PC-3 (cell line): ENCODE measurements around the gene RPL12. TPM values are rescaled to one million over a fixed set of nuclear protein-coding genes. Genes with fewer than 3 reads are reported as not detected.

Experiments
- ATAC-seq: fragments of 200-7000 bp; cut with Tn5 transposase; 2 replicates; pipeline ENCODE4 v1.9.1; 2020; ENCODE audit warnings: mild to moderate bottlenecking, moderate library complexity
- BruUV-seq: library from RNA; stranded (reverse); fragments of 400-500 nt; replicated peaks from 2 replicates; lab custom pipeline; 2021; lab: Mats Ljungman, UMichigan
- CTCF ChIA-PET: fragments of 300-600 bp; sonication (Branson Sonifier 250); formaldehyde crosslinking; loops from one replicate; lab custom pipeline; 2022; ENCODE audit warnings: antibody characterized with exemption; lab: Charles Lee
- POLR2A ChIA-PET: fragments of 300-600 bp; sonication (Branson Sonifier 250); formaldehyde crosslinking; loops from one replicate; lab custom pipeline; 2022; ENCODE audit warnings: antibody characterized with exemption; ENCODE audit not compliant: unreplicated experiment; lab: Charles Lee
- DNase-seq: peaks from one replicate; pipeline ENCODE4 v3.0.0-alpha.2; 2015
- H2AFZ ChIP-seq: fragments of 300-600 bp; sonication (generic); 2 replicates; pipeline ENCODE4 v1.6.0; 2016; ENCODE audit warnings: antibody characterized with exemption, low read length
- H3F3A ChIP-seq: fragments of 300-600 bp; sonication (generic); one replicate; pipeline ENCODE4 v1.6.0; 2017; ENCODE audit warnings: antibody characterized with exemption, low read length, control low read depth, mild to moderate bottlenecking; ENCODE audit not compliant: unreplicated experiment
- H3K27ac ChIP-seq: fragments of 300-600 bp; sonication (generic); 2 replicates; pipeline ENCODE4 v1.5.1; 2016; ENCODE audit warnings: mild to moderate bottlenecking, low read length
- H3K27me3 ChIP-seq: fragments of 300-600 bp; sonication (generic); 2 replicates; pipeline ENCODE4 v1.6.1; 2016; ENCODE audit warnings: low read length, mixed read lengths
- H3K36me3 ChIP-seq: fragments of 300-600 bp; sonication (generic); 2 replicates; pipeline ENCODE4 v1.6.1; 2016; ENCODE audit warnings: low read depth, mixed run types, low read length, mixed read lengths
- H3K4me1 ChIP-seq: fragments of 300-600 bp; sonication (generic); 2 replicates; pipeline ENCODE4 v1.5.1; 2016; ENCODE audit warnings: low read length; ENCODE audit not compliant: insufficient read depth
- H3K4me2 ChIP-seq: fragments of 300-600 bp; sonication (generic); 2 replicates; pipeline ENCODE4 v1.6.0; 2016; ENCODE audit warnings: low read length
- H3K4me3 ChIP-seq: fragments of 300-600 bp; sonication (generic); 2 replicates; pipeline ENCODE4 v1.5.1; 2016; ENCODE audit warnings: mild to moderate bottlenecking, low read length, mixed read lengths
- H3K79me2 ChIP-seq: fragments of 300-600 bp; sonication (generic); 2 replicates; pipeline ENCODE4 v1.6.1; 2017; ENCODE audit warnings: low read length, mixed read lengths
- H3K9ac ChIP-seq: fragments of 300-600 bp; sonication (generic); 2 replicates; pipeline ENCODE4 v1.6.0; 2016; ENCODE audit warnings: mild to moderate bottlenecking, low read length
- H3K9me2 ChIP-seq: fragments of 300-600 bp; sonication (generic); replicated peaks from 2 replicates; pipeline ENCODE4 v1.6.1; 2016; ENCODE audit warnings: mixed run types, low read length, mixed read lengths
- H3K9me3 ChIP-seq: fragments of 300-600 bp; sonication (generic); 2 replicates; pipeline ENCODE4 v1.6.1; 2016; ENCODE audit warnings: low read length, mixed read lengths
- H4K20me1 ChIP-seq: fragments of 300-600 bp; sonication (generic); 2 replicates; pipeline ENCODE4 v1.6.1; 2016; ENCODE audit warnings: low read length, mixed read lengths
- CTCF ChIP-seq: fragments of 300-600 bp; sonication (generic); conservative IDR thresholded peaks from 2 replicates; pipeline ENCODE4 v1.5.1; 2017; ENCODE audit warnings: antibody characterized with exemption, low read depth, mild to moderate bottlenecking, low read length
- EZH2 ChIP-seq: fragments of 300-600 bp; sonication (generic); IDR thresholded peaks from one replicate; pipeline ENCODE4 v1.6.1; 2017; ENCODE audit warnings: antibody characterized with exemption, mild to moderate bottlenecking, low read length; ENCODE audit not compliant: unreplicated experiment
- EZH2phosphoT487 ChIP-seq: fragments of 300-600 bp; sonication (generic); IDR thresholded peaks from 2 replicates; pipeline ENCODE4 v1.6.1; 2018; ENCODE audit warnings: mild to moderate bottlenecking, antibody characterized with exemption, low read length, borderline replicate concordance
- intact Hi-C: fragments of 100-400 bp; cut with micrococcal nuclease; formaldehyde crosslinking; loops from 2 replicates; pipeline ENCODE4 v1.9.0; 2023
- total RNA-seq: library from RNA; depleted of rRNA; stranded (reverse); fragments of >200 nt; gene quantifications from 2 replicates; pipeline ENCODE4 v1.2.3, GENCODE V29; 2014

Gene RPL12
- total RNA-seq, 1 experiment from 2014 or later = 1,417 TPM

- ChIA-PET CTCF (no interaction called here), POLR2A (no interaction called here)
- no peaks in the 10 kb centered on the region for H3K9me3 ChIP-seq
- intact Hi-C loops = no loop called here
- no peak for TF ChIP-seq EZH2
- no peak for DNase-seq
- H3K4me2 ChIP-seq = no peak overlapping the region
- no peaks in the 10 kb centered on the region for H3F3A ChIP-seq
- H3K4me1 ChIP-seq = no peaks in the 10 kb centered on the region
- H3K79me2 ChIP-seq = no peaks in the 10 kb centered on the region
- H3K36me3 ChIP-seq = no peaks in the 10 kb centered on the region; the same call in 1 of the 2 replicates
- no peak for ATAC-seq
- H3K9ac ChIP-seq = no peak overlapping the region
- no peaks in the 10 kb centered on the region for H4K20me1 ChIP-seq
- H3K27ac ChIP-seq = no peak overlapping the region
- no peak overlapping the region for H2AFZ ChIP-seq
- H3K27me3 ChIP-seq = no peaks in the 10 kb centered on the region
- no TSS peak for BruUV-seq
- H3K4me3 ChIP-seq = no peak overlapping the region
- H3K9me2 ChIP-seq = no peaks in the 10 kb centered on the region
Observed at GRCh38 chr9:127405344-127406125, 45.7 kb downstream of the RPL12 start.

- Histone ChIP-seq H4K20me1 (no peaks in the 10 kb centered on the region), H3K27ac (no peak overlapping the region), H2AFZ (no peak overlapping the region), H3K36me3 (no peaks in the 10 kb centered on the region; the same call in 1 of the 2 replicates), H3K4me1 (no peaks in the 10 kb centered on the region), H3F3A (no peaks in the 10 kb centered on the region), H3K9me3 (no peaks in the 10 kb centered on the region), H3K9ac (no peak overlapping the region), H3K27me3 (no peaks in the 10 kb centered on the region), H3K4me2 (no peak overlapping the region), H3K9me2 (no peaks in the 10 kb centered on the region), H3K4me3 (no peak overlapping the region), H3K79me2 (no peaks in the 10 kb centered on the region)
- DNase-seq = no peak
- ChIA-PET CTCF (no interaction called here), POLR2A (no interaction called here)
- TF ChIP-seq CTCF (no peak), EZH2phosphoT487 (no peak), EZH2 (no peak)
- intact Hi-C loops = no loop called here
- no TSS peak for BruUV-seq
- no peak for ATAC-seq
Observed at GRCh38 chr9:127404631-127405030, 46.6 kb downstream of the RPL12 start.

- DNase-seq = no peak
- Histone ChIP-seq H3K9me3 (no peaks in the 10 kb centered on the region), H2AFZ (no peak overlapping the region), H3K27ac (no peak overlapping the region), H3K27me3 (no peaks in the 10 kb centered on the region), H3K9me2 (no peaks in the 10 kb centered on the region), H3K36me3 (no peaks in the 10 kb centered on the region; the same call in 1 of the 2 replicates), H3K9ac (no peak overlapping the region), H3K79me2 (peaks cover 6% of the 10 kb centered on the region), H4K20me1 (no peaks in the 10 kb centered on the region), H3K4me1 (peaks cover 2% of the 10 kb centered on the region), H3K4me2 (no peak overlapping the region), H3K4me3 (no peak overlapping the region), H3F3A (no peaks in the 10 kb centered on the region)
- ChIA-PET CTCF (no interaction called here), POLR2A (interaction anchor here (0.6 kb wide), 1 partner anchor 23 kb away, joined by 14 read pairs; no protein-coding TSS in a partner anchor)
- ATAC-seq = no peak
- intact Hi-C loops = no loop called here
- TF ChIP-seq CTCF = no peak
- no TSS peak for BruUV-seq
Observed at GRCh38 chr9:127403507-127404192, 47.6 kb downstream of the RPL12 start.
